ENCODE measurements around the gene PHF21B.
"Not testable (repeated sequence)": the region's sequence is repeated elsewhere in the genome, so short reads cannot be mapped to it uniquely, and the experiment has no call there.

GRCh38 chr22:45052665-45053064, 42.9 kb upstream of the PHF21B start:
- TF ChIP-seq CTCF (conservative IDR thresholded peaks at IDR 0.05); ZFX (IDR thresholded peaks at IDR 0.05): not testable (repeated sequence)
